ENCODE measurements around the gene NUP214. TPM values are rescaled to one million over a fixed set of nuclear protein-coding genes. Genes with fewer than 3 reads are reported as not detected.

Gene NUP214
- total RNA-seq, 1 donor from 2014 or later: 32.6 TPM

GRCh38 chr9:131181091-131181681, 55.8 kb downstream of the NUP214 start:
- no peak for DNase-seq (ENCODE audit: low spot score)
- Mint-ChIP-seq H3K27ac (ENCODE audit: unreplicated experiment) (no peak overlapping the region), H3K27me3 (ENCODE audit: low read depth) (no peaks in the 10 kb centered on the region), H3K36me3 (ENCODE audit: low read depth) (peaks cover 17% of the 10 kb centered on the region), H3K4me3 (ENCODE audit: unreplicated experiment) (no peak overlapping the region), H3K4me1 (ENCODE audit: low read depth) (peaks cover 27% of the 10 kb centered on the region), H3K9me3 (ENCODE audit: low read depth) (no peaks in the 10 kb centered on the region)
- peak; percentile 53 for TF ChIP-seq CTCF (IDR thresholded peaks at IDR 0.05)

GRCh38 chr9:131185924-131186323, 60.5 kb downstream of the NUP214 start:
- TF ChIP-seq CTCF (IDR thresholded peaks at IDR 0.05): no peak
- Mint-ChIP-seq H3K4me1 (ENCODE audit: low read depth) (no peaks in the 10 kb centered on the region), H3K9me3 (ENCODE audit: low read depth) (no peaks in the 10 kb centered on the region), H3K4me3 (ENCODE audit: unreplicated experiment) (no peak overlapping the region), H3K27me3 (ENCODE audit: low read depth) (no peaks in the 10 kb centered on the region), H3K27ac (ENCODE audit: unreplicated experiment) (no peak overlapping the region), H3K36me3 (ENCODE audit: low read depth) (peaks cover 14% of the 10 kb centered on the region)
- no peak for DNase-seq (ENCODE audit: low spot score)

GRCh38 chr9:131186622-131187021, 61.2 kb downstream of the NUP214 start:
- Mint-ChIP-seq H3K4me1 (ENCODE audit: low read depth) (no peaks in the 10 kb centered on the region), H3K27ac (ENCODE audit: unreplicated experiment) (no peak overlapping the region), H3K27me3 (ENCODE audit: low read depth) (no peaks in the 10 kb centered on the region), H3K36me3 (ENCODE audit: low read depth) (peaks cover 12% of the 10 kb centered on the region), H3K4me3 (ENCODE audit: unreplicated experiment) (no peak overlapping the region), H3K9me3 (ENCODE audit: low read depth) (no peaks in the 10 kb centered on the region)
- TF ChIP-seq CTCF (IDR thresholded peaks at IDR 0.05): no peak
- no peak for DNase-seq (ENCODE audit: low spot score)

- H3K36me3 Mint-ChIP-seq (ENCODE audit: low read depth): peaks cover 11% of the 10 kb centered on the region
- no peaks in the 10 kb centered on the region for H3K27me3 Mint-ChIP-seq (ENCODE audit: low read depth)
Observed at GRCh38 chr9:131187957-131188356, 62.6 kb downstream of the NUP214 start.

GRCh38 chr9:131188976-131189375, 63.6 kb downstream of the NUP214 start:
- peaks cover 12% of the 10 kb centered on the region for H3K36me3 Mint-ChIP-seq (ENCODE audit: low read depth)
- no peak for TF ChIP-seq CTCF (IDR thresholded peaks at IDR 0.05)
- no peak overlapping the region for H3K27ac Mint-ChIP-seq (ENCODE audit: unreplicated experiment)
- no peaks in the 10 kb centered on the region for H3K4me1 Mint-ChIP-seq (ENCODE audit: low read depth)
- no peaks in the 10 kb centered on the region for H3K9me3 Mint-ChIP-seq (ENCODE audit: low read depth)
- DNase-seq (ENCODE audit: low spot score): no peak
- H3K27me3 Mint-ChIP-seq (ENCODE audit: low read depth): no peaks in the 10 kb centered on the region
- no peak overlapping the region for H3K4me3 Mint-ChIP-seq (ENCODE audit: unreplicated experiment)

More at GRCh38 chr9:131187957-131188356, 62.6 kb downstream of the NUP214 start:
- Mint-ChIP-seq H3K27ac (ENCODE audit: unreplicated experiment) (no peak overlapping the region), H3K4me1 (ENCODE audit: low read depth) (no peaks in the 10 kb centered on the region), H3K4me3 (ENCODE audit: unreplicated experiment) (no peak overlapping the region), H3K9me3 (ENCODE audit: low read depth) (no peaks in the 10 kb centered on the region)
- no peak for TF ChIP-seq CTCF (IDR thresholded peaks at IDR 0.05)
- no peak for DNase-seq (ENCODE audit: low spot score)
